Mesothelial cell of epicardium (in vitro differentiated cells): ENCODE results near the gene MASP1. TPM values are rescaled to one million over a fixed set of nuclear protein-coding genes. Genes with fewer than 3 reads are reported as not detected.

Source experiments
- DNase-seq, 2 experiments: peaks; one replicate each; pipeline ENCODE4 v3.0.0; 2021; ENCODE audit warnings: low spot score in 2 of 2; ENCODE audit not compliant: unreplicated experiment in 2 of 2
- H3K27ac Mint-ChIP-seq: 2 replicates; pipeline ENCODE4 v1.8.0; 2021; ENCODE audit warnings: mixed read lengths
- H3K27me3 Mint-ChIP-seq: 2 replicates; pipeline ENCODE4 v1.8.0; 2021; ENCODE audit warnings: low read depth, mixed read lengths
- H3K36me3 Mint-ChIP-seq: 2 replicates; pipeline ENCODE4 v1.8.0; 2021; ENCODE audit warnings: mixed read lengths
- H3K4me1 Mint-ChIP-seq: 2 replicates; pipeline ENCODE4 v1.8.0; 2021; ENCODE audit warnings: mixed read lengths
- H3K4me3 Mint-ChIP-seq: 2 replicates; pipeline ENCODE4 v1.8.0; 2021; ENCODE audit warnings: mild to moderate bottlenecking, moderate library complexity, mixed read lengths
- H3K9me3 Mint-ChIP-seq: 2 replicates; pipeline ENCODE4 v1.8.0; 2021; ENCODE audit warnings: mixed read lengths
- total RNA-seq: library from RNA; stranded (reverse); gene quantifications from 3 replicates; pipeline ENCODE4 v1.2.1, GENCODE V29; 2021
- TF ChIP-seq, protein P1 (sequence below): fragments of 200-600 bp; sonication (generic); IDR thresholded peaks from one replicate; pipeline ENCODE4 v1.5.0; 2021; ENCODE audit warnings: antibody characterized with exemption; ENCODE audit not compliant: unreplicated experiment

MASP1 gene
- total RNA-seq, 1 donor from 2014 or later, result 2.4 TPM

DNA sequence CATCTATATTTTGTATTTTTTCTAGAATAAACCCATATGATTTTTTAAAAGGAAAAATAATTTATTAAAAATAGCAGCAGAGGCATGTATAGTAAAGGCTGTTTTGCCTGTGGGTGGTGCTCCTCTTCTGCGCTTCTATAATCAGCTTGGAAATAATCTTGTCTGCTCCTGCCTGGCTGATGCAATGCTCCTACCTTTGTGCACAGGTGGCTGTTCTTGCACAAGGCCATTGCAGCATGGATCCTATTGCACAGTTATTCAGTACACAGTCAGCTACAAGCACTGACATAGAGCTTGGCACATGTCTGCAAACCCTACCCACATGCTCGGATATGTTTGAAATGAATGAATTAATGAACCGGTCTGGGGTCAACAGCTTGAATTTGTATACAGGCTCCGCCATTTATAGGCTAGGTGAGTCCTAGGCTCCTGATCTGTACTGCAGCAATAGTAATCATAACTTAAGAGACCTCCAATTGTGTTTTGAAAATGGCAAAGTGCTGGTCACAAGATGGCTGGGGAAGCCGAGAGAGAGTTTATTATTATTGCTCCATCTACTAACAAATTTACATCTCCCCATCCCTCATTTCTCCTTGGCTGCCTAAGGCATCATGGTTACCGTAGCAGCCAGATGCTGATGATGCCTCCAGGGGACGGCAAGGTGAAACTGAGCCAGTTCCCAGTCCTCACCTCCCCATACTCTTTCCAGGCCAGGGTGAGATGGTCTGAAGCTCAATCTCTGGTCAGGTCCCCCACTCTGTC lies 94.8 kb downstream of the MASP1 start:
- TF ChIP-seq, protein P1, sequence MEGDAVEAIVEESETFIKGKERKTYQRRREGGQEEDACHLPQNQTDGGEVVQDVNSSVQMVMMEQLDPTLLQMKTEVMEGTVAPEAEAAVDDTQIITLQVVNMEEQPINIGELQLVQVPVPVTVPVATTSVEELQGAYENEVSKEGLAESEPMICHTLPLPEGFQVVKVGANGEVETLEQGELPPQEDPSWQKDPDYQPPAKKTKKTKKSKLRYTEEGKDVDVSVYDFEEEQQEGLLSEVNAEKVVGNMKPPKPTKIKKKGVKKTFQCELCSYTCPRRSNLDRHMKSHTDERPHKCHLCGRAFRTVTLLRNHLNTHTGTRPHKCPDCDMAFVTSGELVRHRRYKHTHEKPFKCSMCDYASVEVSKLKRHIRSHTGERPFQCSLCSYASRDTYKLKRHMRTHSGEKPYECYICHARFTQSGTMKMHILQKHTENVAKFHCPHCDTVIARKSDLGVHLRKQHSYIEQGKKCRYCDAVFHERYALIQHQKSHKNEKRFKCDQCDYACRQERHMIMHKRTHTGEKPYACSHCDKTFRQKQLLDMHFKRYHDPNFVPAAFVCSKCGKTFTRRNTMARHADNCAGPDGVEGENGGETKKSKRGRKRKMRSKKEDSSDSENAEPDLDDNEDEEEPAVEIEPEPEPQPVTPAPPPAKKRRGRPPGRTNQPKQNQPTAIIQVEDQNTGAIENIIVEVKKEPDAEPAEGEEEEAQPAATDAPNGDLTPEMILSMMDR, result no peak
- no peak overlapping the region for H3K4me3 Mint-ChIP-seq
- DNase-seq, result no peak
- no peak overlapping the region for H3K27ac Mint-ChIP-seq
- H3K27me3 Mint-ChIP-seq, result peaks cover 14% of the 10 kb centered on the region
- no peaks in the 10 kb centered on the region for H3K36me3 Mint-ChIP-seq
- H3K4me1 Mint-ChIP-seq, result no peaks in the 10 kb centered on the region
- no peaks in the 10 kb centered on the region for H3K9me3 Mint-ChIP-seq

DNA sequence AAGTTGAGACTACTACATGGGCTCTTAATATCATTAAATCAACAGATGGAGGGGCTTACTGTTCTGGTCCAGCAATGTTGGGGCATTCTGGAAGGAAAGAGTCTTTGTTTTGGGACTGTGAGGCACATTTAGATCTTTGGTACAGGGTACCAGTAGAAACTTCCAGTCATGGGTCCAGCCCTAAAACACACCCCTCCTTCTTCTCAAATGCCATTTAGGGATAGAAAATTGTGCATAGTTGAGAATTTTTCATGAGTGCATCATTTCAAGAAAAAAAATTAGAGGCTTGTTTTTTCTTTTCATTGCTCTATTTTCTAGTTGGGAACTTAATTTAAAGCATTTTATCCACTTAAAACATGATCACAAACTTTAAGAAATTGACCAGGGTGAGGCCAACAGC lies 98.4 kb downstream of the MASP1 start:
- Mint-ChIP-seq H3K4me1 (no peaks in the 10 kb centered on the region), H3K27me3 (peaks cover 15% of the 10 kb centered on the region), H3K9me3 (no peaks in the 10 kb centered on the region), H3K4me3 (no peak overlapping the region), H3K27ac (no peak overlapping the region), H3K36me3 (no peaks in the 10 kb centered on the region)
- no peak for DNase-seq
- TF ChIP-seq, protein P1, result no peak

DNA sequence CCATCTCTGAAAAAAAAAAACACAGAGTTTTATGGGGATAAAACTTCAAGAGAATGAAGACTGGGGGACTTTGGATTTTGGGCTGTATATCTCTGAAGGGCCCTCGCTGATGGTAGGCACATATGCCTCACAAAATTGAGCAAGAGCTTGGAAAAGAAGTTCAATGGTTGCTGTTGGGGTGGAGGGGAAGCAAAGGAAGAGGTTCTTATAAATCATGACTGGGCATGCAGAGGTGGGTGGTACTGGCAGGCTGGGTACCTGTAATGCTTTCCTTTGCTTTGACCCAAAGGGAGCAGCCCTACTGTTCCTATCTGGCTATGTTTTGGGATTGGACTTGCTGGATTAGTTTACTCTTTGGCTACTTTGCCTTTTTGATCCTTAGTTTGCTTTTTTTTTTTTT lies 100.3 kb downstream of the MASP1 start:
- no peak for DNase-seq
- TF ChIP-seq, protein P1, result no peak
- peaks cover 3% of the 10 kb centered on the region for H3K9me3 Mint-ChIP-seq
- H3K27me3 Mint-ChIP-seq, result peaks cover 15% of the 10 kb centered on the region
- no peak overlapping the region for H3K4me3 Mint-ChIP-seq
- peaks cover 3% of the 10 kb centered on the region for H3K4me1 Mint-ChIP-seq
- no peak overlapping the region for H3K27ac Mint-ChIP-seq
- H3K36me3 Mint-ChIP-seq, result no peaks in the 10 kb centered on the region

DNA sequence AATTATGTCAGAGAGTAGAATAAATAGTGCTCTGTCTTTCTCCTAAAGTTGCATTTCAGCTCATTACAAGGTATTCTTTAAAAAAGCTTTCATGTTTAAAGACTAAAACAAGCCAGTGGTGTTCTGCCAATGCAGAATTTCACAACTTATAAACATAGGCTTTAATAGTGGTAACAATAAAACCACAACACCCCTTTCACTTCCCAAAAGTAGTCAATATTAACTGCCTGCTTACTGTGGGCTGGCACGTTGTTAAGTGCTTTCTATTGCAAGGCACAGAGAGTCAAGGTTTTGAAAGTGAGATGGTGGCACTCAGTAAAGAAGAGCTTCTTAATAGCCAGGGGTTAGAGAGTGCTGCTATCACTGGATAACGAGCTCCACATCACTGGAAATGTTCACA lies 102.6 kb downstream of the MASP1 start:
- TF ChIP-seq, protein P1, result no peak
- Mint-ChIP-seq H3K36me3 (no peaks in the 10 kb centered on the region), H3K4me3 (no peak overlapping the region), H3K4me1 (peaks cover 3% of the 10 kb centered on the region), H3K27ac (no peak overlapping the region), H3K27me3 (peaks cover 11% of the 10 kb centered on the region), H3K9me3 (peaks cover 3% of the 10 kb centered on the region)
- no peak for DNase-seq

DNA sequence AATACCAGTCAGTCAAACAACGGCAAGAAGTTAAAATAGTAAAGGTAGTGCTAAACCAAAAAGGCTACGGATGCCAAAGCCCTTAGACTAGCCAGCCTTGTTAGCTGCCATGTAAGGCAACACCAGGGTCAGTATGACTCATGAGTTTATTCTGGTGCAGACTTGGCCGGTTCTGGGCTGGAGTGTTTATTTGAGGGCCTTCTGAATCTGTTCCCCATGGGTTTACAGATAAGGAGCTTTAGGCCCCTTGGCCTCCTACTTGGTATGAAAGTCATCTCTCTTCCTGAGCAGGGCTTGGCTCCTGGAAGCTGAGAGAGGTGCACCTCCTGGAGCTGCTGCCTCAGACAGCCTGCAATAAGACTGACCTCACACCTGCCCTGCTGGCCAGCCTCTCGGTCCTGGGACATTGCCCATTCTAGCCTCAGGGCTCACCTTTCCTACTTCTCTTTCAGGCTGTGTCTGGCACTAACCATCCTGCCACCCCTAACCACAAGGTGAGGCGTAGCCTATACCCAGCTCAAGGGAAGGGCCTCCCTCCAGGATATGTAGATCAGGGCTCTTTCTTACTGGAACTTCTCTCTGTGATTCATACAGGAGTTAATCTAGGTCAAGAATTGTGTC lies 104.6 kb downstream of the MASP1 start:
- Mint-ChIP-seq H3K4me1 (peaks cover 3% of the 10 kb centered on the region), H3K27ac (no peak overlapping the region), H3K4me3 (no peak overlapping the region)

More for the DNA sequence above, 104.6 kb downstream of the MASP1 start:
- DNase-seq, result no peak
- H3K36me3 Mint-ChIP-seq, result no peaks in the 10 kb centered on the region
- H3K27me3 Mint-ChIP-seq, result peaks cover 9% of the 10 kb centered on the region
- H3K9me3 Mint-ChIP-seq, result peaks cover 3% of the 10 kb centered on the region
- TF ChIP-seq, protein P1, result no peak
